Measurements from ENCODE around the gene PLLP.

The PLLP gene

DNA sequence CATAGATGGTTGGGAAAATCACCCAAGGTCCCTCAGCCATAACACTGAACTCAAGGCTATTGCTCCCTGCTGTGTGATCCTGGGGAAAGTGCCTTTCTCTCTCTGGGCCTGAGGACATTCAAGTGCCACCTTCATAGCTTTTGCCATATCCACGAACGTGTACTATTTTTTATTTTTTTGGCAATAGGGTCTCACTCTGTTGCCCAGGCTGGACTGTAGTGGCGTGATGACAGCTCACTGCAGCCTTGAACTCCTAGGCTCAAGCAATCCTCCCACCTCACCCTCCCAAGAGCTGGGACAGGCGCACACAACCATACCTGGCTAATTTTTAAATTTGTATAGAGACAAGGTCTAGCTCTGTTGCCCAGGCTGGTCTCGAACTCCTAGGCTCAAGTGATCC is 10.6 kb downstream of the PLLP start:
- H3K27ac ChIP-seq (ENCODE audit: low read depth, low read length), result no peak overlapping the region
- no CpG with 5 or more reads among the region's 5 CpGs for WGBS (ENCODE audit: extremely low coverage, insufficient coverage, low lambda C conversion rate)

DNA sequence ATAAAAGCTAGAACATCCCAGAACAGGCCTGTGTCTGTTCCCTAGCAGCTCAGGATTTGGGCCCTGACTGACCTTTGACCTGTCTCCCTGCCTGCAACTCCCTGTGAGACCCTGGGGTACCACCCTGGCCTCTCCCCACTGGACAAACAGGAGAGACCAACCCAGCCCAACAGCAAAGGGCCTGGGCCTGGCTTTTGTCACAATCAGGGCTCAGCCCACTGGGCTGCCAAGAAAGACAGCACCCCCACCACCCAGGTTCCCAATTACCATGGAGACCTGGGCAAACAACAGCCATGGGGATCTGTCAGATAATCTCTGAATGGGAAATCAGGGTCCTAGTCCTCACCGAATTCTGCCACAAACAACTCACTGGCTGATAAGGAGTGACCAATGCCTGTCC is 11.1 kb downstream of the PLLP start:
- Histone ChIP-seq H3K27ac (ENCODE audit: low read depth, low read length) (peak overlapping the region; percentile 11), H3K27me3 (ENCODE audit: insufficient read depth, low read length, poor library complexity) (no peaks in the 10 kb centered on the region), H3K23ac (ENCODE audit: low read length) (no peak overlapping the region), H3K9ac (ENCODE audit: low read length) (no peak overlapping the region), H3K79me2 (ENCODE audit: control insufficient read depth, insufficient read depth, low read length) (no peaks in the 10 kb centered on the region), H2BK15ac (replicated peaks; ENCODE audit: low read depth) (no peak overlapping the region), H3K18ac (ENCODE audit: low read length) (no peak overlapping the region), H3K4me3 (ENCODE audit: low read length) (no peak overlapping the region), H2AK5ac (ENCODE audit: low read length) (no peak overlapping the region), H3K4me2 (ENCODE audit: low read length) (no peak overlapping the region), H3K36me3 (ENCODE audit: control insufficient read depth, insufficient read depth, low read length) (no peaks in the 10 kb centered on the region), H3K79me1 (ENCODE audit: low read length) (no peaks in the 10 kb centered on the region), H3K4me1 (ENCODE audit: control insufficient read depth, low read depth, low read length) (no peaks in the 10 kb centered on the region), H3K4ac (ENCODE audit: low read depth, low read length) (no peak overlapping the region), H2BK5ac (ENCODE audit: low read length) (no peak overlapping the region), H4K5ac (ENCODE audit: low read length) (no peak overlapping the region), H3K56ac (ENCODE audit: low read length) (no peak overlapping the region), H2BK120ac (ENCODE audit: low read depth, low read length) (no peak overlapping the region), H4K8ac (ENCODE audit: low read depth, low read length) (no peak overlapping the region)
- WGBS (ENCODE audit: extremely low coverage, insufficient coverage, low lambda C conversion rate), result no CpG with 5 or more reads among the region's 1 CpG
- DNase-seq, result peak; percentile 87

More for the DNA sequence above, 10.6 kb downstream of the PLLP start:
- H2AK5ac ChIP-seq (ENCODE audit: low read length), result no peak overlapping the region
- H2BK15ac ChIP-seq (replicated peaks; ENCODE audit: low read depth), result no peak overlapping the region
- H4K5ac ChIP-seq (ENCODE audit: low read length), result no peak overlapping the region
- H3K4ac ChIP-seq (ENCODE audit: low read depth, low read length), result no peak overlapping the region
- no peak overlapping the region for H2BK120ac ChIP-seq (ENCODE audit: low read depth, low read length)
- H3K18ac ChIP-seq (ENCODE audit: low read length), result no peak overlapping the region
- no peaks in the 10 kb centered on the region for H3K79me1 ChIP-seq (ENCODE audit: low read length)
- H3K4me3 ChIP-seq (ENCODE audit: low read length), result no peak overlapping the region
- no peak overlapping the region for H3K4me2 ChIP-seq (ENCODE audit: low read length)
- no peak for DNase-seq
- no peak overlapping the region for H3K56ac ChIP-seq (ENCODE audit: low read length)
- no peak overlapping the region for H3K23ac ChIP-seq (ENCODE audit: low read length)
- no peak overlapping the region for H2BK5ac ChIP-seq (ENCODE audit: low read length)
- H3K4me1 ChIP-seq (ENCODE audit: control insufficient read depth, low read depth, low read length), result no peaks in the 10 kb centered on the region
- H3K79me2 ChIP-seq (ENCODE audit: control insufficient read depth, insufficient read depth, low read length), result no peaks in the 10 kb centered on the region
- no peak overlapping the region for H3K9ac ChIP-seq (ENCODE audit: low read length)
- no peaks in the 10 kb centered on the region for H3K36me3 ChIP-seq (ENCODE audit: control insufficient read depth, insufficient read depth, low read length)
- H4K8ac ChIP-seq (ENCODE audit: low read depth, low read length), result no peak overlapping the region
- no peaks in the 10 kb centered on the region for H3K27me3 ChIP-seq (ENCODE audit: insufficient read depth, low read length, poor library complexity)

DNA sequence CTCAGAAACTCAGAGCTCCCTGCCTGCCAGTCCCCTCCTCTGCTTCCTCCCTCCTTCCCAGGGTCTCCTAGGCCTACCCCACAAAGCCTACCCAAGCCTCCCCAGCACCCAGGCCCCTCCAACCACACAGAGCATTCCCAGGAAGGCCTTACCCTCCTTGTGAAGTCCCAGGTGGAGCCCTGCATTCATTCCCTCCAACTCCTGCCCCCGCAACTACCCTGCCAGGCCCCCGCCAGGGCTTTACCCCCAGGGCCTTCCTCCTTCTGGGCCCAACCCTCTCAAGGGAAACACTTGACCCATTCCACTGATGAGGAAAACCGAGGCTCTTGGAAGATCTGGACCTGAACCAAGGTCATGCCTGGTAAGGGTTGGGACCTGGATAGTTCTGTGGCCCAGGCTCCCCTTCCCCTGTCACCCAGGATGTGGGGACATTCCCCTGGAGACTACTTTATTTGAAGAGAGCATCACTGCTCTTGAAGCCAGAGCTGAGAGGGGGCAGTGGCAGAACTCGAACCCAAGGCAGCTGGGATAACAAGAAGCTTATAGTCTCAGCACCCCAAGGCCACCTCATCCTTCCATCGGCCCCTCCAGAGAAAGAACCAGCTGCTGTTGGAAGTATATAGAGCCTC is 12.5 kb downstream of the PLLP start:
- Histone ChIP-seq H3K9ac (ENCODE audit: low read length) (no peak overlapping the region), H3K18ac (ENCODE audit: low read length) (no peak overlapping the region), H3K4me3 (ENCODE audit: low read length) (no peak overlapping the region), H3K4me1 (ENCODE audit: control insufficient read depth, low read depth, low read length) (no peaks in the 10 kb centered on the region), H3K36me3 (ENCODE audit: control insufficient read depth, insufficient read depth, low read length) (no peaks in the 10 kb centered on the region), H2AK5ac (ENCODE audit: low read length) (no peak overlapping the region), H3K79me1 (ENCODE audit: low read length) (no peaks in the 10 kb centered on the region), H3K79me2 (ENCODE audit: control insufficient read depth, insufficient read depth, low read length) (no peaks in the 10 kb centered on the region), H4K5ac (ENCODE audit: low read length) (no peak overlapping the region), H3K4me2 (ENCODE audit: low read length) (no peak overlapping the region), H3K27ac (ENCODE audit: low read depth, low read length) (no peak overlapping the region), H3K27me3 (ENCODE audit: insufficient read depth, low read length, poor library complexity) (no peaks in the 10 kb centered on the region), H3K23ac (ENCODE audit: low read length) (no peak overlapping the region), H2BK15ac (replicated peaks; ENCODE audit: low read depth) (no peak overlapping the region), H2BK120ac (ENCODE audit: low read depth, low read length) (no peak overlapping the region), H3K4ac (ENCODE audit: low read depth, low read length) (no peak overlapping the region), H3K56ac (ENCODE audit: low read length) (no peak overlapping the region), H4K8ac (ENCODE audit: low read depth, low read length) (no peak overlapping the region), H2BK5ac (ENCODE audit: low read length) (no peak overlapping the region)
- DNase-seq, result no peak
- WGBS (ENCODE audit: extremely low coverage, insufficient coverage, low lambda C conversion rate), result no CpG with 5 or more reads among the region's 5 CpGs

DNA sequence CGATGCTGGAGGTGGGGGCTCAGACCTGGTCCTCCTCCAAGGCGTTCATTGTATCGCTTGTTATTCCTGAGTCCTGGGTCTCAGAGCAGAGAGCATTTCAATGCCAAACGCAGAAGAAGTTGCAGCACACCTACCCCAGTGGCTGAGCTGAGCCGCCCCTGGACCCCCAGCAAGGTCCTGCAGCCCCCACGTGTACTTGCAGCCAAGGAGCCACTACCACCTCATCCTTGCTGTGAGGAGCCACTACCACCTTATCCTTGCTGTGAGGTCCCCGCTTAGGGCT is 13.5 kb downstream of the PLLP start:
- Histone ChIP-seq H3K18ac (ENCODE audit: low read length) (no peak overlapping the region), H3K79me1 (ENCODE audit: low read length) (no peaks in the 10 kb centered on the region), H3K4me1 (ENCODE audit: control insufficient read depth, low read depth, low read length) (no peaks in the 10 kb centered on the region), H2BK120ac (ENCODE audit: low read depth, low read length) (no peak overlapping the region), H4K8ac (ENCODE audit: low read depth, low read length) (no peak overlapping the region), H3K27me3 (ENCODE audit: insufficient read depth, low read length, poor library complexity) (no peaks in the 10 kb centered on the region), H2BK5ac (ENCODE audit: low read length) (no peak overlapping the region), H3K27ac (ENCODE audit: low read depth, low read length) (no peak overlapping the region), H3K56ac (ENCODE audit: low read length) (peak overlapping the region; percentile 46), H2AK5ac (ENCODE audit: low read length) (no peak overlapping the region), H3K4ac (ENCODE audit: low read depth, low read length) (no peak overlapping the region), H3K4me3 (ENCODE audit: low read length) (no peak overlapping the region), H2BK15ac (replicated peaks; ENCODE audit: low read depth) (no peak overlapping the region), H3K79me2 (ENCODE audit: control insufficient read depth, insufficient read depth, low read length) (no peaks in the 10 kb centered on the region), H3K36me3 (ENCODE audit: control insufficient read depth, insufficient read depth, low read length) (no peaks in the 10 kb centered on the region), H3K4me2 (ENCODE audit: low read length) (no peak overlapping the region), H3K9ac (ENCODE audit: low read length) (no peak overlapping the region), H4K5ac (ENCODE audit: low read length) (no peak overlapping the region), H3K23ac (ENCODE audit: low read length) (no peak overlapping the region)
- no peak for DNase-seq
- WGBS (ENCODE audit: extremely low coverage, insufficient coverage, low lambda C conversion rate), result no CpG with 5 or more reads among the region's 7 CpGs

DNA sequence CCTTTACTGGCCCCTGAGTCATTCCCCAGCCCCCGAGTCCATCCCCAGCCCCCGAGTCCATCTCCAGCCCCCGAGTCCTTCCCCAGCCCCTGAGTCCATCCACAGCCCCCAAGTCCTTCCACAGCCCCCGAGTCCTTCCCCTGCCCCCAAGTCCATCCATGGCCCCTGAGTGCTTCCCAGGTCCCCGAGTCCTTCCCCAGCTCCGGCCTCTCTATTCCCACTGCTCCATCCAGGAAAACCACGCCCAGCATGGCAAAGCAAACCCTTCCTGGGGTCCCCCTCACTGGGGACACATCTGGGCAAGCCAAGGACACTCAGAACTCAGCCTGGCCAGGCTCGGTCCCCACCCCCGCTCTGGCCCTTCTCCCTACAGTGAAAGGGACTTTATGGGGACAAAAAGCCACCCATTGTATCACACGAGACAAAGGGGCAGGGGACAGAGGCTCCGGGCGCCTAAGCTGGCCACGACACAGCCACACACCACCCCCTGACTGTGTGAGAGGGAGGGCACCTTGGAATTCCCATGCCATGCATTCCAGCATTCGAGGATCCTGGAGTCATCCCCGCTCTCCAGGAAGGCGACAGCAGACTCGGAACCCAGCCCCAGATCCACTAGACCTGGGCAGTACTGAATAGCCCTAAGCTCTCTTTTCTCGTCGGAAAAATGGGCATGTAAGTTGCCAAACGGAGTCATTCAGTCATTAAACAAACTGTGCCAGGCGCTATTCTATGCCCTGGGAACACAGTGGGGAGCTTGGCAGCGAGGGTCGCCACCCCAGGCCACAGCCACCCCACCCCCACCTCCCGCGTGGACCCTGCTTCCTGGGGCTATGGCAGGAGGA is 14.0 kb downstream of the PLLP start:
- no peaks in the 10 kb centered on the region for H3K36me3 ChIP-seq (ENCODE audit: control insufficient read depth, insufficient read depth, low read length)
- H3K27me3 ChIP-seq (ENCODE audit: insufficient read depth, low read length, poor library complexity), result no peaks in the 10 kb centered on the region
- H3K56ac ChIP-seq (ENCODE audit: low read length), result peak overlapping the region; percentile 46
- H4K8ac ChIP-seq (ENCODE audit: low read depth, low read length), result no peak overlapping the region
- no peak overlapping the region for H2BK5ac ChIP-seq (ENCODE audit: low read length)
- H3K23ac ChIP-seq (ENCODE audit: low read length), result no peak overlapping the region
- H4K5ac ChIP-seq (ENCODE audit: low read length), result no peak overlapping the region
- DNase-seq, result peak; percentile 65
- no peak overlapping the region for H3K4ac ChIP-seq (ENCODE audit: low read depth, low read length)
- no peak overlapping the region for H3K9ac ChIP-seq (ENCODE audit: low read length)
- no peak overlapping the region for H2BK120ac ChIP-seq (ENCODE audit: low read depth, low read length)
- no peak overlapping the region for H3K4me2 ChIP-seq (ENCODE audit: low read length)
- H3K79me2 ChIP-seq (ENCODE audit: control insufficient read depth, insufficient read depth, low read length), result no peaks in the 10 kb centered on the region
- H3K27ac ChIP-seq (ENCODE audit: low read depth, low read length), result no peak overlapping the region
- no peak overlapping the region for H3K4me3 ChIP-seq (ENCODE audit: low read length)
- H2BK15ac ChIP-seq (replicated peaks; ENCODE audit: low read depth), result no peak overlapping the region
- no peak overlapping the region for H3K18ac ChIP-seq (ENCODE audit: low read length)
- no peaks in the 10 kb centered on the region for H3K79me1 ChIP-seq (ENCODE audit: low read length)
- H3K4me1 ChIP-seq (ENCODE audit: control insufficient read depth, low read depth, low read length), result no peaks in the 10 kb centered on the region
- no peak overlapping the region for H2AK5ac ChIP-seq (ENCODE audit: low read length)
- no CpG with 5 or more reads among the region's 25 CpGs for WGBS (ENCODE audit: extremely low coverage, insufficient coverage, low lambda C conversion rate)

Measured in mesendoderm (in vitro differentiated cells).